ENCODE results near the gene RFWD3. TPM values are rescaled to one million over a fixed set of nuclear protein-coding genes. Genes with fewer than 3 reads are reported as not detected.

RFWD3 gene
- total and polyA plus RNA-seq, 2 of the 13 experiments (the other 11 are each of a cell fraction or from before 2014, with no cell fraction given) = 23.4 to 62.6 TPM

DNA sequence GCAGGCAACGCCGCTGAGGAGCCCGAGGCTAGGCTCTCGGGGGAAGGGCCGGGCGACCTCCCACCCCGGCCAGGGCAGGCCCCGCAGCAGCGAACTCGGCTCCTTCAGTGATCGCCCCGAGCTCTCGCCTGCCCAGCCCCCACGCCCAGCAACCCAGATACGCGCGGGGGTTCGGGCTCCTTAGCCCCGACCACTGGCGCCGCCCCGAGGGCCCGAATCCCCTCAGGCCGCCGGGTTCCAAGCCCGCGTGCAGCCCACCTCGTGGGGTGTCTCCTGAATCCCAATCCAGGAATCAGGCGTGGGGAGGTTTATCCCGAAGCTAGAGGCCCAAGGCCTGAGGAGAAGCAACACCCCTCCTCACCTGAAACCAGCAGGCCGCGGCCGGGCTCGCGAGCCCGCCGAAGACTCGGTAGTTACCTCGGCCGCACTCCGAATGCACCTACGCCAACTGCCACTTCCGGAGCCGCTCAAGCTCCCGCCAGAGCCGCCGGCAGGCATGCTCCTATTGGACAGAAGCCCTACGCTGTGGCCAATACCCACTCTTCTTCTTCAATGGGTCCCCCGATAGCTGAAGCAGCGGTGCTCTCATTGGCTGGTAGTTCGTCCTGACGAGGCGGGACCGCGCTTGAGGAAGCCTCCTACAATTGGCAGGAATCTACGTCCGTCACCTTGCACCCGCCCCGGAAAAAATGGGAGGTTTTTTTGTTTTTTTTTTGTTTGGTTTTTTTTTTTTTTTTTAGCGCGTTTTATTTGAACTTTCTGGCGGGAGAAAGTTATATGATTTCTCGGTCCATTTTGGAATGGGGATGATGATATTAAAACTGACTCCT, at the start of gene RFWD3 (continued):
- TF ChIP-seq, protein P1, sequence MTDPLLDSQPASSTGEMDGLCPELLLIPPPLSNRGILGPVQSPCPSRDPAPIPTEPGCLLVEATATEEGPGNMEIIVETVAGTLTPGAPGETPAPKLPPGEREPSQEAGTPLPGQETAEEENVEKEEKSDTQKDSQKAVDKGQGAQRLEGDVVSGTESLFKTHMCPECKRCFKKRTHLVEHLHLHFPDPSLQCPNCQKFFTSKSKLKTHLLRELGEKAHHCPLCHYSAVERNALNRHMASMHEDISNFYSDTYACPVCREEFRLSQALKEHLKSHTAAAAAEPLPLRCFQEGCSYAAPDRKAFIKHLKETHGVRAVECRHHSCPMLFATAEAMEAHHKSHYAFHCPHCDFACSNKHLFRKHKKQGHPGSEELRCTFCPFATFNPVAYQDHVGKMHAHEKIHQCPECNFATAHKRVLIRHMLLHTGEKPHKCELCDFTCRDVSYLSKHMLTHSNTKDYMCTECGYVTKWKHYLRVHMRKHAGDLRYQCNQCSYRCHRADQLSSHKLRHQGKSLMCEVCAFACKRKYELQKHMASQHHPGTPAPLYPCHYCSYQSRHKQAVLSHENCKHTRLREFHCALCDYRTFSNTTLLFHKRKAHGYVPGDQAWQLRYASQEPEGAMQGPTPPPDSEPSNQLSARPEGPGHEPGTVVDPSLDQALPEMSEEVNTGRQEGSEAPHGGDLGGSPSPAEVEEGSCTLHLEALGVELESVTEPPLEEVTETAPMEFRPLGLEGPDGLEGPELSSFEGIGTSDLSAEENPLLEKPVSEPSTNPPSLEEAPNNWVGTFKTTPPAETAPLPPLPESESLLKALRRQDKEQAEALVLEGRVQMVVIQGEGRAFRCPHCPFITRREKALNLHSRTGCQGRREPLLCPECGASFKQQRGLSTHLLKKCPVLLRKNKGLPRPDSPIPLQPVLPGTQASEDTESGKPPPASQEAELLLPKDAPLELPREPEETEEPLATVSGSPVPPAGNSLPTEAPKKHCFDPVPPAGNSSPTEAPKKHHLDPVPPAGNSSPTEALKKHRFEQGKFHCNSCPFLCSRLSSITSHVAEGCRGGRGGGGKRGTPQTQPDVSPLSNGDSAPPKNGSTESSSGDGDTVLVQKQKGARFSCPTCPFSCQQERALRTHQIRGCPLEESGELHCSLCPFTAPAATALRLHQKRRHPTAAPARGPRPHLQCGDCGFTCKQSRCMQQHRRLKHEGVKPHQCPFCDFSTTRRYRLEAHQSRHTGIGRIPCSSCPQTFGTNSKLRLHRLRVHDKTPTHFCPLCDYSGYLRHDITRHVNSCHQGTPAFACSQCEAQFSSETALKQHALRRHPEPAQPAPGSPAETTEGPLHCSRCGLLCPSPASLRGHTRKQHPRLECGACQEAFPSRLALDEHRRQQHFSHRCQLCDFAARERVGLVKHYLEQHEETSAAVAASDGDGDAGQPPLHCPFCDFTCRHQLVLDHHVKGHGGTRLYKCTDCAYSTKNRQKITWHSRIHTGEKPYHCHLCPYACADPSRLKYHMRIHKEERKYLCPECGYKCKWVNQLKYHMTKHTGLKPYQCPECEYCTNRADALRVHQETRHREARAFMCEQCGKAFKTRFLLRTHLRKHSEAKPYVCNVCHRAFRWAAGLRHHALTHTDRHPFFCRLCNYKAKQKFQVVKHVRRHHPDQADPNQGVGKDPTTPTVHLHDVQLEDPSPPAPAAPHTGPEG (CRISPR knock-in tag; IDR thresholded peaks at IDR 0.05) = peak; percentile 69; the same call in 1 of the 2 replicates
- TF ChIP-seq ZNF441 (CRISPR knock-in tag; IDR thresholded peaks at IDR 0.05; ENCODE audit: borderline replicate concordance) (0 out of 2 replicates have a peak, but pooled peaks have one; percentile 21), FIP1L1 (IDR thresholded peaks at IDR 0.05; ENCODE audit: borderline replicate concordance, insufficient read depth, low read depth, low read length) (no peak), GPN1 (CRISPR knock-in tag; IDR thresholded peaks at IDR 0.05; ENCODE audit: borderline replicate concordance) (no peak; the same call in 1 of the 2 replicates), ZNF292 (CRISPR knock-in tag; IDR thresholded peaks at IDR 0.05; ENCODE audit: borderline replicate concordance, low read depth) (0 out of 2 replicates have a peak, but pooled peaks have one; percentile 37), ZSCAN25 (CRISPR knock-in tag; IDR thresholded peaks at IDR 0.05) (peak; percentile 38; the same call in 1 of the 2 replicates), MED8 (CRISPR knock-in tag; IDR thresholded peaks at IDR 0.05; ENCODE audit: insufficient replicate concordance) (peak; percentile 77), MYC (CRISPR knock-in tag; IDR thresholded peaks at IDR 0.05; ENCODE audit: borderline replicate concordance) (peak; percentile 94), ZNF557 (CRISPR knock-in tag; IDR thresholded peaks at IDR 0.05) (peak; percentile 68; the same call in 1 of the 2 replicates), ZFAT (CRISPR knock-in tag; conservative IDR thresholded peaks at IDR 0.05) (no peak)
- TF ChIP-seq, protein P2, sequence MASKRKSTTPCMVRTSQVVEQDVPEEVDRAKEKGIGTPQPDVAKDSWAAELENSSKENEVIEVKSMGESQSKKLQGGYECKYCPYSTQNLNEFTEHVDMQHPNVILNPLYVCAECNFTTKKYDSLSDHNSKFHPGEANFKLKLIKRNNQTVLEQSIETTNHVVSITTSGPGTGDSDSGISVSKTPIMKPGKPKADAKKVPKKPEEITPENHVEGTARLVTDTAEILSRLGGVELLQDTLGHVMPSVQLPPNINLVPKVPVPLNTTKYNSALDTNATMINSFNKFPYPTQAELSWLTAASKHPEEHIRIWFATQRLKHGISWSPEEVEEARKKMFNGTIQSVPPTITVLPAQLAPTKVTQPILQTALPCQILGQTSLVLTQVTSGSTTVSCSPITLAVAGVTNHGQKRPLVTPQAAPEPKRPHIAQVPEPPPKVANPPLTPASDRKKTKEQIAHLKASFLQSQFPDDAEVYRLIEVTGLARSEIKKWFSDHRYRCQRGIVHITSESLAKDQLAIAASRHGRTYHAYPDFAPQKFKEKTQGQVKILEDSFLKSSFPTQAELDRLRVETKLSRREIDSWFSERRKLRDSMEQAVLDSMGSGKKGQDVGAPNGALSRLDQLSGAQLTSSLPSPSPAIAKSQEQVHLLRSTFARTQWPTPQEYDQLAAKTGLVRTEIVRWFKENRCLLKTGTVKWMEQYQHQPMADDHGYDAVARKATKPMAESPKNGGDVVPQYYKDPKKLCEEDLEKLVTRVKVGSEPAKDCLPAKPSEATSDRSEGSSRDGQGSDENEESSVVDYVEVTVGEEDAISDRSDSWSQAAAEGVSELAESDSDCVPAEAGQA (IDR thresholded peaks at IDR 0.05; ENCODE audit: low read depth) = no peak
- TF ChIP-seq, protein P2 (CRISPR knock-in tag; IDR thresholded peaks at IDR 0.05; ENCODE audit: borderline replicate concordance) = no peak
- TF ChIP-seq, protein P3, sequence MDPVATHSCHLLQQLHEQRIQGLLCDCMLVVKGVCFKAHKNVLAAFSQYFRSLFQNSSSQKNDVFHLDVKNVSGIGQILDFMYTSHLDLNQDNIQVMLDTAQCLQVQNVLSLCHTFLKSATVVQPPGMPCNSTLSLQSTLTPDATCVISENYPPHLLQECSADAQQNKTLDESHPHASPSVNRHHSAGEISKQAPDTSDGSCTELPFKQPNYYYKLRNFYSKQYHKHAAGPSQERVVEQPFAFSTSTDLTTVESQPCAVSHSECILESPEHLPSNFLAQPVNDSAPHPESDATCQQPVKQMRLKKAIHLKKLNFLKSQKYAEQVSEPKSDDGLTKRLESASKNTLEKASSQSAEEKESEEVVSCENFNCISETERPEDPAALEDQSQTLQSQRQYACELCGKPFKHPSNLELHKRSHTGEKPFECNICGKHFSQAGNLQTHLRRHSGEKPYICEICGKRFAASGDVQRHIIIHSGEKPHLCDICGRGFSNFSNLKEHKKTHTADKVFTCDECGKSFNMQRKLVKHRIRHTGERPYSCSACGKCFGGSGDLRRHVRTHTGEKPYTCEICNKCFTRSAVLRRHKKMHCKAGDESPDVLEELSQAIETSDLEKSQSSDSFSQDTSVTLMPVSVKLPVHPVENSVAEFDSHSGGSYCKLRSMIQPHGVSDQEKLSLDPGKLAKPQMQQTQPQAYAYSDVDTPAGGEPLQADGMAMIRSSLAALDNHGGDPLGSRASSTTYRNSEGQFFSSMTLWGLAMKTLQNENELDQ (CRISPR knock-in tag; IDR thresholded peaks at IDR 0.05; ENCODE audit: borderline replicate concordance) = no peak

All from HepG2 (cell line).